Fibroblast of the conjunctiva (primary cell): ENCODE results near the gene PLEK.
"Not testable (repeated sequence)": the region's sequence is repeated elsewhere in the genome, so short reads cannot be mapped to it uniquely, and the experiment has no call there.

Experiments used
- DNase-seq: peaks from one replicate; pipeline ENCODE4 v3.0.0-alpha.2; 2010; ENCODE audit warnings: low read depth

PLEK gene, protein sequence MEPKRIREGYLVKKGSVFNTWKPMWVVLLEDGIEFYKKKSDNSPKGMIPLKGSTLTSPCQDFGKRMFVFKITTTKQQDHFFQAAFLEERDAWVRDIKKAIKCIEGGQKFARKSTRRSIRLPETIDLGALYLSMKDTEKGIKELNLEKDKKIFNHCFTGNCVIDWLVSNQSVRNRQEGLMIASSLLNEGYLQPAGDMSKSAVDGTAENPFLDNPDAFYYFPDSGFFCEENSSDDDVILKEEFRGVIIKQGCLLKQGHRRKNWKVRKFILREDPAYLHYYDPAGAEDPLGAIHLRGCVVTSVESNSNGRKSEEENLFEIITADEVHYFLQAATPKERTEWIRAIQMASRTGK

DNA sequence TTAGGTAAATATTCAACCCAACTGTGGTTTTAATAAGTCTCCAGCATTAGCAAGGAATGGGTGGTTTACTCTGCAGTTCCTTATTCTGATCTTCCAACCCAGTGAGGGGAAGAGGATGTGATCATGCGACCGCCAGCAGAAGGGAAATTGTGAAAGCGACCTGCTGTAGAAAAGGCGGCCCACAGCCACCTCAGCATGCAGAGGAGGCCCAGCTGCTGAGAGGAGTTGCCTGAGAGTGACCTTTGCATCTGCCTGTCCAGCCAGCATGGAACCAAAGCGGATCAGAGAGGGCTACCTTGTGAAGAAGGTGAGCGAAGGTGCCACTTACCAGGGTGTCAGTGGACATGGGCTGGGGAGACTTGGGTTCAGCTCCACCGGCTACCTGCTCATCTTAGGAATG lies at the start of gene PLEK:
PLEK (plus strand) TSS at position 196 of the 400 bp plus-strand sequence; CDS start at position 266, 70 bp downstream.
- no peak for DNase-seq

DNA sequence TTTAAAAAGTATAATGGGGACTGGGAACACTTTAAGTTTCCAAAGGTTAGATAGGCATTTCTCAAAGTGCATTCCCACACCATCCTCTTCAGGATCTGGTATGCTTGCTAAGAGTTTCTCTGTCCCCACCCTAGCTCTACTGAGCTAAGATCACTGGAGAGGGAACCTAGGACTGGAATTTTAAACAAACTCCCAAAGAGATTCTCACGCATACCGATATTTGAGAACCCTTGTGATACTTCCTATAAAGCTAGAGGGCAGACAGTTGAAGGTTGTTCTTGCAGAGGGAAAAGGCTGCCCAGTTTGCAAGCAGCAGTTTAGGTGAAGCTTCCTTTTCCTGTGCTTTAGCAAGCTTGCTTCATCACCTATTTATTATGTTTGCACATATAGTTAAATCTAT lies 49.0 kb upstream of the PLEK start:
- no peak for DNase-seq

DNA sequence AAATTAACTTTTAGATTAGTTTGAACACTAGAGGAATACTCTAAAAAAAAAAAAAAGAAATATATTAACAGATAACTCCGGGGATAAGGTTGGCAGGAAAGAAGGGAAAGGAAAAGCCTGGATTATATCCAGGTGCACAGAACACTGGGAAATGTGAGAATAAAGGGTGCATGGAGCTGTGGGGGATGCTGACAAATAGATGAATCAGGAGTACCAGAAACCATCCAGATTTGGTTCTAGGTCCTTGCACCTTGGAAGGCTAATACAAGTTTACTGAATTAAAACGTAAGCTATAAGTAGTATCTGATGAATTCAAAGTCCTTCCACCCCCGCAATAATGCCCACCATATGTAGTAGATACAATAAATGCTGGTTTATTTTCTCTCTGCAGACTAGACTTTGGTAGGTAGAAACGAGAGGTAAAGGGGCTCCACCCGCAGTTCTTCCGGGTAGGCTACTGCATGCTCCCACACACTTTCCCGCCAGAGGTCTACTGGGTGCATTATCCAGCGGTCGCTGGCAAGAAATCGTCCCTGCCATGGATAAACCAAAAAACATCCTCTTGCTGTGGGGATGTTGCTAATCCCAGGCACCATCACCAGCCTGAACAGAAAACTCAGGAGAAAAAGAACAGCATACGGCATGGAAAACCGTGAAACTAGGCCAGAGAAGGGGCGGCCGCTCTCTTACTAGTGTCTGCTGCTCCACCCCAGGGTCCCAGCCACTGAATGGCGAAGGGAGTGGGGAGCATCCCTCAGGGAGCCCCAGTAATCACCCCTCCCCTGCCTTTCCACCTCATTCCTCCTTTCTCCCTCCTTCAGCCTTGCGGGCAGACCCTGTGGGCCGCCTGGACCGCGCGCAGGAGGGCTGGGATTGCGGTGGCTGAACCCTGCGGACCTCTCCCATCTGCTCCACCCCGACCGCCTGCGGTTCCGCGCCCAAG lies 46.8 kb upstream of the PLEK start:
- no peak for DNase-seq

DNA sequence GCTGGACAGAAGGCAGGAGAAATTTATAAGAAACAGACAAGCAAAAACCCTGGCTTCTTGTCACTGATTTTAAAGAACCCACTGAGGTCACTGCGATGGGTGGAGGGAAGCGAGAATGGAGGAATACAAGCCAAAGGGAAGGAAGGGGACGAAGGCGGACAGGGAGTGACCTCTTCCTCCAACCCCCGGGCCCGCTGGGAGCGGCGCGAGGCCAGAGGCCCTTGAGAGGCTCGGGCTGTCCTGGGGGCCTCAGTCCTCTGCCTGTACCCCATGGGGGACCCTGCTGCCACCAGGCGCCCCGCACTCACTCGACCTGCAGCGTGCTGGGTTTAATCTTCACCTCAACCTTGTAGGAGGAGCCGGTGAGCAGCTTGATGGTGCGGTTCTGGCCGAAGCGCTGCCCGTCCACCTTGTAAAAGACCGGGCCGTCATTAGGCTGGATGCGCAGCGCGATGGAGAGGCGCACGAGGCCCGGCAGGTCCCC lies 46.1 kb upstream of the PLEK start:
- DNase-seq: no peak

DNA sequence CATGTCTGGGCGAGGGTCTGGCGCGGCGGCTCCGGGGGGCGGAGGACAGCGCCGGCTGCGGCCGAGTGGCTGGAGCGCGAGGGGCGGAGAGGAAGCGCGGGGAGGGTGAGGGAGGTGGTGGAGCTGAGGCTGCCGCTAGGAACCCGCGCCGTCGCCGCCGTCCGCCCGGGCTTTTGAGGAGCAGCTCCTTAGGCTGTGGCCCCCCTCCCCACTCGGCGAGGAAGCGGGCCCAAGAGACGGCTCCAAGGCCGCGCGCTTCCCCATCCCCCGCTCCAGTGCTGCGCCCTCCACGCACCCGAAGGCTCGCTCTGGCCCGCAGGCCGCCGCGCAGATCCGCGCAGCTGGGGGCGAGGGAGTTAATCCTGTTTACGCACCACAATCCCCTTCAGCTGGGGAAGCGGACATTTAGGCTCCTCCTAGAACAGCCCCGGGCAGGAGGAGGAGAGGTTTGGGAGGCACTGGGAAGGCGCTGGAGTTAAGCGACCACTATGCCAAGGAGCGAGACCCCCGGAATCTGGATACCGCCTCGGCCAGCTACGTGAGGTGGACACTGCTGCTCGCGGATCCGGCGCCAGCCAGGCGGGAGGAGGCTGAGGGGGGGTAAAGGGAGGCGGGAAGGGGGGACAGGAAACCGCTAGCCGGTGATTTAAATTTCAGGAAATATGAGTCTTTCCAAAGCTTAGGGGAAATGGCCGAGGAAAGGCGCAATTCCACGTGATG lies 45.5 kb upstream of the PLEK start, which contains the start of gene CNRIP1:
CNRIP1 (minus strand) TSS at position 552 of the 720 bp plus-strand sequence; CDS start at position 3, 549 bp downstream.
- peak; percentile 66 for DNase-seq

DNA sequence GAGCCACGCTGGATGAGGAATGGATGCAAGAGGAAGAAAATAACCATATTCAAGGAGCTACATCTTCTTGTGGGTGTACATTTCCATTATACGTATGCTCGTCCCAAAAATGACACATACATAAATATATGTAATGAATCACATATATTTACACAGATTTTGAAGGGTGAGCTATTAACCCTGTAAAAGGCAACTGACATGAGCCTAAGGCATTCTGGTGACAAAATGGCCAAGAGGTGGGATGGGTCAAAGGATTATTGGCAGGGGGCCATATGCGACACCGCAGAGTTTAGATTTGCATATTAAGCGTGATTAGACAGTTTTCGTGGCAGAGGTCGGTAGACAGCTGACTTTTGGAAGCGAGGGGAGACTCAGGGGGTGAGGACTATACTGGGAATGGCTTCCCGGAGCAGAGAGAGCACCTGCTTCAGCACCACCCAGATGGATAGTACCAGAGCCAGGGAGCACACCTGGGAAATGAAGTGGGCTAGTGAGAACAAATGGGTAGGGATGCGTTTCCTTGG lies 44.9 kb upstream of the PLEK start:
- no peak for DNase-seq

DNA sequence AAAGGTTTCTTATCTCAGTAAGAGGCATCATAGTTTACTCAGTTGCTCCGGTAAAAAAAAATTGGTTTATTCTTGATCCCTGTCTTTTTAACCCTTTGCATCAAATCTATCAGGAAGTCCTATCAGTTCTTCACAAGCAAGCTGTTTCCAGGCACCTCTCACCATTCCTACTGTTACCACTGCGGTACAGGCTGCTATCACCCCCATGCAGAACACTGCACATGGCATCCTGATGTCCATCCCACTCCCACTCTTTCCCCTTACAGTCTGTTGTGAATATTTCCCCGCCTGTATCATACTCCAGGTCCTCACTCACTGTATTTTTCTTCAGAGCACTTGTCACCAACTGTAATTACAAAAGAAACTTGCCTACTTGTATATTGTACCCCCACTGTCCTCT lies 40.0 kb upstream of the PLEK start:
- DNase-seq: no peak

DNA sequence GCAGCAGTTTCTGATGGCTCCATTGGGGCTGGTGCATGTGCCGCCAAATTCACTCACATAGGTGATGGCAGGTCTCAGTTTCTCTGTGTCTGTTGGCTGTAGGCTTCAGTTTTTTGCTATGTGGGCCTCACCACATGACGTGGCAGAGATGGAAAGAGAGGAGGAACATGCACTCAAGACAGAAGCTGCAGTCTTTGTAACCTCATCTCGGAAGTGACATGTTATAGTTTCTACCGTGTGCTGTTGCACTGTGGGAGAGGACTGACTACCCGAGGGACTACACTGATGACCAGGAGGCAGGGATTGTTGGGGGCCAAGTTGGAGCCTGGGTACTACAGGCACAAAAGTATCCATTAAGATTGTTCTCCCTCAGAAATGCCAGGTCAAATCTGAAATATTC lies 36.2 kb upstream of the PLEK start:
- no peak for DNase-seq

DNA sequence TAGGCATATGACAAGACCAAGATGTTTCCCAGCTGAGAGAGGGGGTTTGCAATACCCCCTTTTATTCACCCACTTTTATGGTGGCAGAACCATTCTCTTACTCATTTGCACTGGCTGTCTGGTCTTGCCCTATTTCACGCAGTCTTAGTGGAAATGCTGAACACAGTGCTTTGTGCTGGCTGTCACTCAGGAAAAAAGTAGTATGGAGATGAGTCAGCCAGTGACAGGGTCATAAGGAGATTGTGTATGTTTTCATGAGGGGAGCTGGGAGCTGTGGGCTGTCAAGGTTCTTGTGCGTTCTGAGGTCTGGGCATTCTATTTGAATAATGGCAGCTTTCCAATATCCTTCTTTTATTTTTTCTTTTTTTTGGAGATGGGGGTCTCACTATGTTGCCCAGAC lies 34.4 kb upstream of the PLEK start:
- no peak for DNase-seq

DNA sequence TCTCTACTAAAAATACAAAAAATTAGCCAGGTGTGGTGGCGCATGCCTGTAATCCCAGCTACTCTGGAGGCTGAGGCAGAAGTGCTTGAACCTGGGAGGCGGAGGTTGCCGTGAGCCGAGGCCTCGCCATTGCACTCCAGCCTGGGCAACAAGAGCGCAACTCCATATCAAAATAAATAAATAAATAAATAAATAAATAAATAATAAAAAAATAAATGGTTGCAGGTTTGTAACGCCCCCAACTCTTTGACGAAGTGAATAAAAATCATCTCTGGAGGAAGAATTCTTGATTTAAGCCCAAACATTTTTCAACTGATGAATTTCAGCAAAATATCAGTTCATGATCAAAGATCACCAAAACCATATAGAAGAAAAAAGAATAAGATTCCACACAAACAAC lies 32.1 kb upstream of the PLEK start:
- no peak for DNase-seq

DNA sequence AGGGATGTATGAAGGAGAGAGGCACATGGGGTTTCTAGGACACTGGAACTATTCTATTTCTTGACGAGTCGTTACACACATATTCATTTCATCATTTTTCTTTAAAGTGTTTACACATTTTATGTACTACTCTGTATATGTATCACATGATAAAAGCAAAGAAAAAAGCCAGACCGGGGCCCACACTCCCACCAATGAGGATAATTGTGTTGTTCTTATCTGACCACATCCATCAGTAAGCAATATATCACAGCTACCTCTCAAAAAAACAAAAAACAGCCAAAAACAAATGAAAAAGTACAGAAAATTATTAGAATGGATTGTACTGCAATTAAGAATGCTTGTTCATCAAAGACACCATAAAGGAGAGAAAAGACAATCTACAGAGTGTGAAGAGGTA lies 31.2 kb upstream of the PLEK start:
- no peak for DNase-seq

DNA sequence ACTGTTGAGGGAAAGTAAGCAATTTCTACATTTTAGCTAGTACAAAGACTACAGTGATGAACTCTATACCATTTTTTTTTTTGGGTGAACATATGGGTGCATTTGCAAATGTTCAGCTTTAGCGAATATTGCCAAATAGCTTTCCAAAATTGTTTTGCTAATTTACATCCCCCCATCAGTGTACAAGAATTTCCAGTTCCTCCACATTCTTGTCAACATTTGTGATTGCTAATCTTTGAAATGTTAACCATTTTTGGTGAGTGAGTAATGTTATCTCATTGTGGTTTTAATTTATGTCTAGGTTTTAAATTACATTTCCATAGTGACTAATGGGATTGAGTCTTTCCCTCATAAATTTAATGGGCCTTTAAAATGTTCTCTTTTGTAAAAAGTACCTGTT lies 28.9 kb upstream of the PLEK start:
- DNase-seq: peak; percentile 35

DNA sequence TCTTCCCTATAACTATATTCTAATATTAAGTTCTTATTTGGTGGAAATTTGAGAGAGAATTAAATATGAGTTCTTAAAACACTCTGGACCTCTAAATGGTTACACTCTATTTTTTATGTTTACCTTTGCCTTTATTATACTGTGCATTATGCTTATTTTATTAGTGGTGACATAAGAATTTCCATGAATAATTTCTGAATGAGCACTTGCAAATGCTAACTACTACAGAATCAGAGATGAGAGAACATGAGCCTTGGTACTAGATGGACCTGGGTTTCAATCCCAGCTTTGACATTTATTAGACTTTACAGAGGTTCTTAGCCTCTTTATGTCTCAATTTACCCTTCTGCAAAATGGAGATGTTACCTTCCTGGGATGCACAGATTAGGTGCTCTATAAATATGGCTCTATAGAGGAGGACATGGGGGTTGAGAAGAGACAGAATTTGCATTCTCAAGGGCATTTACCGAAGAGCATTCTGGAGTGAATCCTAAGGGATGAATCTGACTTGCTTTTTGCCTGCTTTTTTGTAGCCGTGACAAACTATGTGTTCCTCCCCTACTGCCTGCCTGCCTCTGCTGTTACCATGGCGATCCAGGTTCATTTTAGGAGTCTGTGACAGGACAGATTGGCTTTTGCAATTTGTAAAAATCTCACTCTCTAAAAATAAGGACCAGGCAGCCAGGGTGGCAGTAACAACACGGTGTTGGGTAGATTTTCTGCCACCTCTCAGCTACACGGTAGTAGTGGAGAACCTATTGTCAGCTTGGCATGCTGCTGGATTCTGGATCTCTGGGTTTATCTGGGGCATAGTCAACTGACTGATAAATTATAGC lies 24.6 kb upstream of the PLEK start:
- no peak for DNase-seq

DNA sequence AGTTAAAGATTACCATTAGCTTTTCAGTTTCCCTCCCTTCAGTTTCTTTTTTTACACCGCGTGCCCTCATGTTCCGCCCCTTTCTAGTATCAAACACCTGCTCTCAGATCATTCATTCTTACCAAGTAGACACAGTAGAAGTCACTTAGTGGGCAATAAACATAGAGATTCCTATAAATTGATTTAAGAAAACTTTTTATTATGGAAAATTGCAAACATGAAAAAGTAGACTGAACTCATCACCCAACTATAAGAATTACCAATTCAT lies 24.1 kb upstream of the PLEK start:
- no peak for DNase-seq

DNA sequence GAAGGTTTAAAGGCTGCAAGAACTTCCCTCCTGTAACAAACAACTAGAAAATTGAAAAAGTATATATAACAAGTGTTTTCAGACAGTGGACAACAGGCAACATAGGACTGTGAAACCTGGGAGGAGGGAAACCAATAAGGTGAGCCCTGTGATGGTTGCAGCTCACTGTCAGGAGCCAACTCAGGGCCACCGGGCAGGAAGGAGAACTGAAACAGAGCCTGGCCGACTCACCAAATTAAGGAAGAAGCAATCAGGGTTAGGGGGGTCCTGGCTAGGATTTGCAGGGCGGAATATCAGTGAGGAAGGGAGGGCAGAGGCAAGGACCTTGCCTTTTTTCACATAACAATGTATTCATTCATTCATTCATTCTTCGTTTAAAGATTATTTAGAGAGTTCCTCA lies 23.5 kb upstream of the PLEK start:
- no peak for DNase-seq

DNA sequence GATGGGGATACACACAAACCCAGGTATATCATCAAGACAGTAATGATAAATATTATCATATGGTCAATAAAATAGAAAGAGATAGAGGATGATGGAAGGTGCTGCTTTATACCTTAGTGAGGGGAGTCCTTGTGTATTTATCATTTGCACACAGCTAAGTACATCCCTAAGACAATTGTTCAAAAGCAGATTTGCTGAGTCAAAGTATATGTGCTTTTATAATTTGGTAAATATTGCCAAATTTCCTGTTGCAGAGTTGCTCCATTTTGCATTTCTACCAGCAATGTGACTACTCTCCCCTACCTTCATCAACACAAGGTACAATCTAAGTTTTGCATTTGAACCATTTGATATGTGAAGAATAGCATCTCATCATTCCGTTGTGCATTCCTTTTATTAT lies 22.6 kb upstream of the PLEK start:
- no peak for DNase-seq

DNA sequence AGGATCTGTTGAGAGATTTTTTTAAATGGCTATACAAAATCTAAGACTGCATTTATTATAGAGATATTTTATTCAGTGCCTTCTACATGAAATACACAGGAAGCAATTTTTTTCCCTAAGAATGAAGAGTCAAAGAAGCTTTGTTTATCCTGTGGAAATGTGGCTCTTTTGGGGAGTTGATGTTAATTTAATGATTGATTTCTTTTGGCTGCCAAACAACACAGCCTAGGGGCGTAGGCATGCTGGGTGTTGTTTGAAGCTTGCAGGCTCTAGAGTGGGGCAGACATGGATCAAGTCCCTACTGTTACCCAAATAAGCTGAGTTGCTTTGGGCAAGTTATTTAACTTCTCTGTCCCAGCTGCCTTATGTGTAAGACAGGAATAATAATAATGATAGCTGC lies 21.1 kb upstream of the PLEK start:
- DNase-seq: no peak

DNA sequence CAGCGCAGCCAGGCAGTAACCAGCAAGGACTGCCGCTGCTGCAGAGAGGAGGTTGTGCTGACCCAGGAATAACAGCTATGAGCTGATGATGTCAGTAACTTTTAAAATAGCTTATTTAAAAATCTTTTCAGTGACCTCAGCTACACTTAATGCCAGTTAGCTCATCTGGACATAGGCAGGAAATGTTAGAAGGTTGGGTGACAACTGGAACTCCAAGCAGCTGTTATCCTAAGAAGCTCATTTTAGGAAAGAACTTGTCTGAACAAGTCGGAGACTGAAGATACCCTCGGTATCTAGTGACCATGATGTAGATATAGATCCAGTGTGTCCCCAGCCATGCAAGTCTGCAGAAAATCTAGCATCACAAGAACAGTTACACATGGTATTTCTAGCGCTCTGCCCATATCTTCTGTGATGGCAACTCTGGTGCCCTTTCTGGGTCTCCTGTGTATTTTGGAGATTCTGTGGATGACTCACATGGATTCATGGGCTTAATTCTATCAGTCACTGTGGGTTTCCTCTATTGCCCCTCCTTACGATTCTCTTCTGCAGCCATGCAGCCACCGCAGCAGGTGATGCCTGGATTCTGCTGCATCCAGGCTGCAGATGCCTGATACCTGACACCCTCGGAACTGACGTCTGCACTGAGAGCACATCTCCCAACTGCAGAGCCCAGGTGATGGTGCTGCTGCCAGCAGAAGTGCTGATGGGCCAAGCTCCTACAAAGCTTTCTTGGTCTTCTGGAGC lies 19.8 kb upstream of the PLEK start:
- no peak for DNase-seq

DNA sequence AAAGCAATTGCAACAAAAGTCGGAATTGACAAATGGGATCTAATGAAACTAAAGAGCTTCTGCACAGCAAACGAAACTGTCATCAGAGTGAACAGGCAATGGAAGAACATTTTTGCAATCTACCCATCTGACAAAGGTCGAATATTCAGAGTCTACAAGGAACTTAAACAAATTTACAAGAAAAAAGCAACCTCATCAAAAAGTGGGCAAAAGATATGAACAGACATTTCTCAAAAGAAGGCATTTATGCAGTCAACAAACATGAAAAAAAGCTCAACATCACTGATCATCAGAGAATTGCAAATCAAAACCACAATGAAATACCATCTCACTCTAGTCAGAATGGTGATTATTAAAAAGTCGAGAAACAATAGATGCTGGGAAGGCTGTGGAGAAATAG lies 16.0 kb upstream of the PLEK start:
- not testable (repeated sequence) for DNase-seq

DNA sequence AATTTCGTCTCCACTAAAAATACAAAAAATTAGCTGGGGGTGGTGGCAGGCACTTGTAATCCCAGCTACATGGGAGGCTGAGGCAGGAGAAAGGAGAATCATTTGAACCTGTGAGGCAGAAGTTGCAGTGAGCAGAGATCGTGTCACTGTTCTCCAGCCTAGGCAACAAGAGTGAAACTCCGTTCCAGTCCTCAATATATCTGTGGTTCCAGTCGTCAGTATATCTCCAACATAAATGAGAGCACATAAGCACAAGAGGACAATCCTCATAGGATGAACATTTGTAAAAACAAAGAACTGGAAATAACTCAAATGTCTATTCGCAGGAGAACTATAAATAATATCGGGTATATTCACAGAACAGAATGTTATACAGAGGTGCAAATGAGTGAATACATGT lies 13.1 kb upstream of the PLEK start:
- DNase-seq: no peak
